Fibroblast of the aortic adventitia (primary cell): ENCODE data around the gene PLD1. TPM values are rescaled to one million over a fixed set of nuclear protein-coding genes. Genes with fewer than 3 reads are reported as not detected.

Source experiments
- DNase-seq: peaks from one replicate; pipeline ENCODE4 v3.0.0-alpha.2; 2010; ENCODE audit warnings: low read depth
- H3K4me3 ChIP-seq: 2 replicates; pipeline ENCODE4 v1.5.1; 2011; ENCODE audit warnings: low read depth, mild to moderate bottlenecking, control low read depth, low read length, moderate library complexity
- CTCF ChIP-seq: IDR thresholded peaks from 2 replicates; pipeline ENCODE4 v1.5.1; 2011; ENCODE audit warnings: mild to moderate bottlenecking, low read length, control low read depth, inconsistent platforms; ENCODE audit not compliant: insufficient read depth
- total RNA-seq: library from RNA; depleted of rRNA; stranded (reverse); fragments of >200 nt; gene quantifications from 2 replicates; pipeline ENCODE4 v1.2.3, GENCODE V29; 2012; ENCODE audit warnings: low replicate concordance

PLD1 gene
- total RNA-seq, 1 donor = 23.1 TPM

DNA sequence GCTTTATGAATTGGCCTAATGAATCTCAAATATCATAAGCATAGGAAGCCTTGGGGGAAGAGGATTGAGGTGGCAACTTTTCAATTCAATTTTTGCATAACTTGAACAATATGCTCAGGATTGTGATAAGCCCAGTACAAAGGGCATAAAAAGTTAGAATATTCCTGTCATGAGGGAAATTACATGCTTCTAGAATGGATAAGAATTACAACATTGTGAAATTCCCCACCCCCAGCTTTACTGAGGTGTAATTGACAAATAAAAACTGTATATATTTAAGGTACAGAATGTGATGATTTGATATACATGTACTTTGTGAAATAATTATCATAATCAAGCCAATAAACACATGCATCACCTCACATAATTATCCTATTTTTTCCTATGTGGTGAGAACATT is 217.5 kb downstream of the PLD1 start:
- no peak overlapping the region for H3K4me3 ChIP-seq
- no peak for DNase-seq
- no peak for TF ChIP-seq CTCF

DNA sequence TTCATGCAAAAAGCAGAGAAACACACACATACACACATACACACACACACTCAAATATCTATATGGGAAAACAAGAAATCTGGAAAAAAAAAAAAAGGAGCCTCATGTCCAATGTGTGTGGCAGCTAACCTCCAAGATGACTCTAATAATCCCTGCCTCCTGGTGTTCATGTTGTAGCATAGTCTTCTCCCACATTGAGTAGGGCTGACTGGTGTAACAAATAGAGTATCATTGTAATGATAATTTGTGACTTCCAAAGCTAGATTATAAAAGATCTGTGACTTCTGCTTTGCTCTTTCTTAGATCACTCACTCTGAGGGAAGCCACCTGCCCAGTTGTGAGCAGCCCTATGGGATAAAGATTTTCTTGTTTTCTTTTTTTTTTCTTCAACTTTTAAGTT is 219.2 kb downstream of the PLD1 start:
- DNase-seq = no peak
- TF ChIP-seq CTCF = no peak
- H3K4me3 ChIP-seq = no peak overlapping the region

DNA sequence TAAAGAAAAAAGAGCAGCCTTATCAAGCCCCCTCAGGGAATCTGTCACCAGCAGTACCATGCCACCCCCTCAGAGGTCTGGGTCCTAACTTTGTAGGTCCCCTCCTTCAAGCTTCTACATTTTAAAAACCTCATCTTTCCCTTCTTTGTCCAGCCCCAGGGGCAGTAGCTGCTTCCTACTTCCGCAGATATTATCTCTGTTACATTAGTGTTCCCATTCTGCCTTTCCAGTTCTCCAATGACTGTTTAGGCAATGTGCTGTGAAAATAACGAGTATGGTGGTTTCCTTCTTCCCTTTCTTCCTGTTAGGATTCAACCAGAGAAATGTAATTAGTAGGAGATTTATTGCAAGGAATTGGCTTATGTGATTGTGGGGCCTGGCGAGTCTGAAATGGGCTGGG is 224.0 kb downstream of the PLD1 start:
- TF ChIP-seq CTCF = no peak
- H3K4me3 ChIP-seq = no peak overlapping the region

DNA sequence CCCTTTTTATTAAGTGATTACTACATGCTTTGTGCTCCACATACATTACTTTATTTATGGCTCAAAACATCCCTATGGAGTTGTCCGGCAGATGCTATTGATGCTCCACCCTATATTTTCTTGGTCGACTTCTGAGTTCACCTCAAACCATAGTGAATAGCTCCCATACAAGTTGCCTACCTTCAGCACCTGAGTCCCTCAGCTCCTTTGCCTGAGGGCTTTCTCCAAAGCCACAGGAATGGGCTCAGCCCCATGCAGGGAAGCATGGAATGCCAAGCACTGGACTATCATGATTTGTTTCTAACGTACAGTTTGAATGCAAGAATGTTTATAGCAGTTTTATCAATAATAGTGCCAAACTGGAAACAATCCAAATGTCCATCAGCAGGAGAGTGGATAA is 225.2 kb downstream of the PLD1 start:
- H3K4me3 ChIP-seq = no peak overlapping the region
- TF ChIP-seq CTCF = no peak
- no peak for DNase-seq

More for the DNA sequence above, 224.0 kb downstream of the PLD1 start:
- no peak for DNase-seq

GRCh38 chr3:171584100-171584499 is 226.2 kb downstream of the PLD1 start:
- no peak for TF ChIP-seq CTCF
- DNase-seq = no peak

DNA sequence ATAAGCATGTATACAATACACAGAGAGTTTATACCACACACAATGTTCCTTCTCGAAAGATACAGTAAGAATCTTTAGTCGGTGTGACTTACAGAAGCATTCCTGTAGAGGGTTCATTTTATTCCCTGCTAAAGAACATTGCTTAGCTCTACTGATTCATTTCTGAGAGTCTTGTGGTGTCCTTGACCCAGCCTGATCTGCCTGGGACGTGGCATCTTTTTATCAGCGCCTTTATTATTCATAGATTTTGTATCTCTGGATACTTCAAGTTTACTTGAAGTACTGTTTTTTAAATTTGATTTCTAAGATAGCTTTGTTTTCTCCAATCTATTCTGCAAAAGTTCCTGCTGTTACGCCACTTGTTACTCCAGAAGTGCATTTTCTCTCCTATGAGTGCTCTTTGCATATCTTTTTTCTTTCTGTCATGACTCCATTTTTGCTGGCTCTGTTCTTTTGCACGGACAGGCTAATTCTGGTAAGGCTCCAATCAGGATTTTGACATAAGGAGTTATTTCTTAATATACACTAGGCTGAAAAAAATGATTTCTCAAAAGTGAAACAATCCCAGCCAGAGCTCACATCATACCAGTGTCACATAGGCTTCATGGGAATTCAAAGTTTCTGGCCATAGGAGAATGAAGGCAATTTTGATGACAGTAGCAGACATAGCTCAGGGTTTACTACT is 235.6 kb downstream of the PLD1 start:
- peak; percentile 60 for DNase-seq
- TF ChIP-seq CTCF = no peak
- H3K4me3 ChIP-seq = no peak overlapping the region

More at GRCh38 chr3:171584100-171584499, 226.2 kb downstream of the PLD1 start:
- no peak overlapping the region for H3K4me3 ChIP-seq
